IPS-NIHi7 (cell line): ENCODE measurements around the gene S100A9.
"Not testable (repeated sequence)": the region's sequence is repeated elsewhere in the genome, so short reads cannot be mapped to it uniquely, and the experiment has no call there.

Experiments used
- DNase-seq: peaks from one replicate; pipeline ENCODE4 v3.0.0; 2012; ENCODE audit warnings: mixed read lengths; ENCODE audit errors: extremely low spot score

S100A9 gene

GRCh38 chr1:153407274-153407673, 49.6 kb downstream of the S100A9 start:
- not testable (repeated sequence) for DNase-seq
